Stomach smooth muscle (tissue), 2 donors: Measurements from ENCODE around the gene DCDC2.
"Not testable (repeated sequence)": the region's sequence is repeated elsewhere in the genome, so short reads cannot be mapped to it uniquely, and the experiment has no call there.

Source experiments
- H3K27ac ChIP-seq: one replicate; pipeline ENCODE4 v1.7.0; 2013; ENCODE audit warnings: mild to moderate bottlenecking, low read length, inconsistent platforms
- H3K27me3 ChIP-seq, 2 donors: one replicate each; pipeline ENCODE4 v1.7.0; 2013; ENCODE audit warnings: low read length in 2 of 2; ENCODE audit not compliant: insufficient read depth in 2 of 2, control insufficient read depth in 1 of 2
- H3K36me3 ChIP-seq, 2 donors: one replicate each; pipeline ENCODE4 v1.7.0; 2013; ENCODE audit warnings: low read length in 2 of 2; ENCODE audit not compliant: control insufficient read depth in 2 of 2, insufficient read depth in 2 of 2
- H3K4me1 ChIP-seq: one replicate; pipeline ENCODE4 v1.7.0; 2013; ENCODE audit warnings: low read length; ENCODE audit not compliant: control insufficient read depth, insufficient read depth
- H3K4me3 ChIP-seq, 2 donors: one replicate each; pipeline ENCODE4 v1.7.0; 2013; ENCODE audit warnings: low read length in 2 of 2
- H3K9ac ChIP-seq, 2 donors: one replicate each; pipeline ENCODE4 v1.7.0; 2013; ENCODE audit warnings: low read length in 2 of 2, mild to moderate bottlenecking in 1 of 2
- H3K9me3 ChIP-seq, 2 donors: one replicate each; pipeline ENCODE4 v1.7.0; 2013; ENCODE audit warnings: low read length in 2 of 2; ENCODE audit not compliant: control insufficient read depth in 2 of 2
- donor health status: healthy.
- donor health status: Pancreatic carcinoma.

DCDC2 gene

GRCh38 chr6:24258214-24258613 is 99.6 kb downstream of the DCDC2 start:
- not testable (repeated sequence) for H3K9me3 ChIP-seq, H3K27ac ChIP-seq

GRCh38 chr6:24257282-24257681 is 100.6 kb downstream of the DCDC2 start:
- Histone ChIP-seq H3K9me3 (no peaks in the 10 kb centered on the region), H3K36me3 (no peaks in the 10 kb centered on the region), H3K4me1 (no peaks in the 10 kb centered on the region), H3K27ac (no peak overlapping the region), H3K27me3 (peaks cover 0 to 2% of the 10 kb centered on the region in 2 donors), H3K4me3 (no peak overlapping the region), H3K9ac (no peak overlapping the region)

More at GRCh38 chr6:24258214-24258613, 99.6 kb downstream of the DCDC2 start:
- H3K36me3 ChIP-seq, H3K4me1 ChIP-seq, H3K4me3 ChIP-seq, H3K9ac ChIP-seq, H3K27me3 ChIP-seq: not testable (repeated sequence)

GRCh38 chr6:24255676-24256075 is 102.2 kb downstream of the DCDC2 start:
- Histone ChIP-seq H3K9ac (no peak overlapping the region), H3K4me1 (no peaks in the 10 kb centered on the region), H3K36me3 (no peaks in the 10 kb centered on the region), H3K9me3 (no peaks in the 10 kb centered on the region), H3K27ac (no peak overlapping the region), H3K27me3 (peaks cover 0 to 2% of the 10 kb centered on the region in 2 donors), H3K4me3 (no peak overlapping the region)

- Histone ChIP-seq H3K27ac (no peak overlapping the region), H3K9me3 (no peaks in the 10 kb centered on the region), H3K4me3 (no peak overlapping the region), H3K36me3 (no peaks in the 10 kb centered on the region), H3K4me1 (no peaks in the 10 kb centered on the region), H3K9ac (no peak overlapping the region), H3K27me3 (peaks cover 0 to 2% of the 10 kb centered on the region in 2 donors)
Measured at GRCh38 chr6:24253360-24253759, 104.5 kb downstream of the DCDC2 start.

- Histone ChIP-seq H3K4me1 (no peaks in the 10 kb centered on the region), H3K9ac (no peak overlapping the region), H3K36me3 (no peaks in the 10 kb centered on the region), H3K27me3 (no peaks in the 10 kb centered on the region), H3K9me3 (no peaks in the 10 kb centered on the region), H3K4me3 (no peak overlapping the region), H3K27ac (no peak overlapping the region)
Measured at GRCh38 chr6:24252280-24252679, 105.6 kb downstream of the DCDC2 start.

- no peaks in the 10 kb centered on the region for H3K36me3 ChIP-seq
- H3K4me1 ChIP-seq, result no peaks in the 10 kb centered on the region
- no peaks in the 10 kb centered on the region for H3K27me3 ChIP-seq
- H3K9ac ChIP-seq, result no peak overlapping the region
- H3K9me3 ChIP-seq, result no peaks in the 10 kb centered on the region
- H3K4me3 ChIP-seq, result no peak overlapping the region
- no peak overlapping the region for H3K27ac ChIP-seq
Measured at GRCh38 chr6:24251339-24251738, 106.5 kb downstream of the DCDC2 start.

- no peaks in the 10 kb centered on the region for H3K9me3 ChIP-seq
- no peak overlapping the region for H3K9ac ChIP-seq
- H3K27me3 ChIP-seq, result no peaks in the 10 kb centered on the region
- no peaks in the 10 kb centered on the region for H3K36me3 ChIP-seq
- H3K4me3 ChIP-seq, result no peak overlapping the region
- peaks cover 3% of the 10 kb centered on the region for H3K4me1 ChIP-seq
- H3K27ac ChIP-seq, result no peak overlapping the region
Measured at GRCh38 chr6:24249926-24250325, 107.9 kb downstream of the DCDC2 start.

GRCh38 chr6:24245275-24245674 is 112.6 kb downstream of the DCDC2 start:
- Histone ChIP-seq H3K27me3 (no peaks in the 10 kb centered on the region), H3K4me1 (peaks cover 3% of the 10 kb centered on the region), H3K27ac (no peak overlapping the region)

GRCh38 chr6:24242924-24243323 is 114.9 kb downstream of the DCDC2 start:
- no peak overlapping the region for H3K27ac ChIP-seq

More at GRCh38 chr6:24245275-24245674, 112.6 kb downstream of the DCDC2 start:
- H3K9ac ChIP-seq, result no peak overlapping the region
- H3K36me3 ChIP-seq, result no peaks in the 10 kb centered on the region
- no peak overlapping the region for H3K4me3 ChIP-seq
- no peaks in the 10 kb centered on the region for H3K9me3 ChIP-seq

GRCh38 chr6:24241779-24242178 is 116.1 kb downstream of the DCDC2 start:
- not testable (repeated sequence) for H3K4me3 ChIP-seq, H3K9ac ChIP-seq, H3K27ac ChIP-seq, H3K4me1 ChIP-seq, H3K36me3 ChIP-seq, H3K9me3 ChIP-seq, H3K27me3 ChIP-seq

More at GRCh38 chr6:24242924-24243323, 114.9 kb downstream of the DCDC2 start:
- no peaks in the 10 kb centered on the region for H3K9me3 ChIP-seq
- H3K9ac ChIP-seq, result no peak overlapping the region
- peaks cover 3% of the 10 kb centered on the region for H3K4me1 ChIP-seq
- no peaks in the 10 kb centered on the region for H3K36me3 ChIP-seq
- H3K27me3 ChIP-seq, result no peaks in the 10 kb centered on the region
- no peak overlapping the region for H3K4me3 ChIP-seq

GRCh38 chr6:24240943-24241342 is 116.9 kb downstream of the DCDC2 start:
- Histone ChIP-seq H3K27ac (no peak overlapping the region), H3K4me1 (peaks cover 3% of the 10 kb centered on the region), H3K4me3 (no peak overlapping the region), H3K36me3 (no peaks in the 10 kb centered on the region), H3K9me3 (no peaks in the 10 kb centered on the region), H3K27me3 (no peaks in the 10 kb centered on the region), H3K9ac (no peak overlapping the region)
